GM06990 (cell line): ENCODE results near the gene FOXO3B.
"Not testable (repeated sequence)": the region's sequence is repeated elsewhere in the genome, so short reads cannot be mapped to it uniquely, and the experiment has no call there.

Experiments used
- DNase-seq: peaks from one replicate; pipeline ENCODE4 v3.0.0-alpha.2; 2011; ENCODE audit not compliant: insufficient read length; ENCODE audit errors: extremely low read depth
- H3K27me3 ChIP-seq: replicated peaks from 2 replicates; pipeline ENCODE4 v1.6.0; 2011; ENCODE audit warnings: low read length; ENCODE audit not compliant: control insufficient read depth, insufficient read depth
- H3K36me3 ChIP-seq: 2 replicates; pipeline ENCODE4 v1.5.1; 2011; ENCODE audit warnings: low read length; ENCODE audit not compliant: control insufficient read depth, insufficient read depth
- H3K4me3 ChIP-seq: replicated peaks from 2 replicates; pipeline ENCODE4 v1.5.1; 2011; ENCODE audit warnings: low read depth, mild to moderate bottlenecking, control low read depth, low read length

The FOXO3B gene

GRCh38 chr17:18634550-18635263, 47.4 kb downstream of the FOXO3B start:
- H3K36me3 ChIP-seq, DNase-seq, H3K4me3 ChIP-seq, H3K27me3 ChIP-seq: not testable (repeated sequence)
